ENCODE results near the gene ARHGAP29.
"Not testable (repeated sequence)": the region's sequence is repeated elsewhere in the genome, so short reads cannot be mapped to it uniquely, and the experiment has no call there.

ARHGAP29 gene

GRCh38 chr1:94178901-94179300 lies 58.5 kb downstream of the ARHGAP29 start:
- no peak for TF ChIP-seq CTCF (IDR thresholded peaks at IDR 0.05; ENCODE audit: borderline replicate concordance, control extremely low read depth, extremely low read depth, insufficient read depth, missing control alignments)
- in situ Hi-C loops (cut with MboI; ENCODE audit: low sequenced_read_pairs, unreplicated experiment) = no loop called here
- DNase-seq (ENCODE audit: low spot score) = no peak

GRCh38 chr1:94169126-94169525 lies 68.3 kb downstream of the ARHGAP29 start:
- TF ChIP-seq CTCF (IDR thresholded peaks at IDR 0.05; ENCODE audit: borderline replicate concordance, control extremely low read depth, extremely low read depth, insufficient read depth, missing control alignments) = no peak
- no peak for DNase-seq (ENCODE audit: low spot score)
- in situ Hi-C loops (cut with MboI; ENCODE audit: low sequenced_read_pairs, unreplicated experiment) = no loop called here

- TF ChIP-seq CTCF (IDR thresholded peaks at IDR 0.05; ENCODE audit: borderline replicate concordance, control extremely low read depth, extremely low read depth, insufficient read depth, missing control alignments) = no peak
- no peak for DNase-seq (ENCODE audit: low spot score)
- in situ Hi-C loops (cut with MboI; ENCODE audit: low sequenced_read_pairs, unreplicated experiment) = no loop called here
Measured at GRCh38 chr1:94165843-94166242, 71.5 kb downstream of the ARHGAP29 start.

- in situ Hi-C loops (cut with MboI; ENCODE audit: low sequenced_read_pairs, unreplicated experiment) = not testable (repeated sequence)
Measured at GRCh38 chr1:94164885-94165284, 72.5 kb downstream of the ARHGAP29 start.

GRCh38 chr1:94164121-94164520 lies 73.3 kb downstream of the ARHGAP29 start:
- DNase-seq (ENCODE audit: low spot score); in situ Hi-C loops (cut with MboI; ENCODE audit: low sequenced_read_pairs, unreplicated experiment): not testable (repeated sequence)

More at GRCh38 chr1:94164885-94165284, 72.5 kb downstream of the ARHGAP29 start:
- DNase-seq (ENCODE audit: low spot score) = not testable (repeated sequence)

GRCh38 chr1:94163249-94163648 lies 74.1 kb downstream of the ARHGAP29 start:
- in situ Hi-C loops (cut with MboI; ENCODE audit: low sequenced_read_pairs, unreplicated experiment); DNase-seq (ENCODE audit: low spot score): not testable (repeated sequence)

GRCh38 chr1:94160811-94161210 lies 76.6 kb downstream of the ARHGAP29 start:
- no peak for DNase-seq (ENCODE audit: low spot score)
- in situ Hi-C loops (cut with MboI; ENCODE audit: low sequenced_read_pairs, unreplicated experiment) = no loop called here
- TF ChIP-seq CTCF (IDR thresholded peaks at IDR 0.05; ENCODE audit: borderline replicate concordance, control extremely low read depth, extremely low read depth, insufficient read depth, missing control alignments) = no peak

- in situ Hi-C loops (cut with MboI; ENCODE audit: low sequenced_read_pairs, unreplicated experiment) = no loop called here
- no peak for DNase-seq (ENCODE audit: low spot score)
- no peak for TF ChIP-seq CTCF (IDR thresholded peaks at IDR 0.05; ENCODE audit: borderline replicate concordance, control extremely low read depth, extremely low read depth, insufficient read depth, missing control alignments)
Measured at GRCh38 chr1:94156096-94156625, 81.2 kb downstream of the ARHGAP29 start.
